GM19035 (cell line): ENCODE data around the gene PROX2.

Experiments used
- ATAC-seq: cut with Tn5 transposase; IDR thresholded peaks from one replicate; pipeline ENCODE4 v1.9.1; 2021; ENCODE audit not compliant: unreplicated experiment

Gene PROX2

GRCh38 chr14:74910556-74910955 is 34.6 kb upstream of the PROX2 start:
- no peak for ATAC-seq

GRCh38 chr14:74909911-74910310 is 34.0 kb upstream of the PROX2 start:
- ATAC-seq = no peak

- no peak for ATAC-seq
These were observed 33.6 kb upstream of the PROX2 start for GRCh38 chr14:74909501-74909900.

- no peak for ATAC-seq
These were observed 33.0 kb upstream of the PROX2 start for GRCh38 chr14:74908861-74909341.

- no peak for ATAC-seq
These were observed 31.8 kb upstream of the PROX2 start for GRCh38 chr14:74907744-74908143.

GRCh38 chr14:74906925-74907521 is 31.1 kb upstream of the PROX2 start:
- no peak for ATAC-seq

GRCh38 chr14:74905595-74906142 is 29.7 kb upstream of the PROX2 start:
- ATAC-seq = no peak

GRCh38 chr14:74904635-74905503 is 28.9 kb upstream of the PROX2 start:
- ATAC-seq = no peak

GRCh38 chr14:74902941-74903705 is 27.2 kb upstream of the PROX2 start:
- no peak for ATAC-seq

- ATAC-seq = no peak
These were observed 22.7 kb upstream of the PROX2 start for GRCh38 chr14:74898694-74899093.

- ATAC-seq = no peak
These were observed 22.1 kb upstream of the PROX2 start for GRCh38 chr14:74898083-74898482.

GRCh38 chr14:74897642-74898041 is 21.7 kb upstream of the PROX2 start:
- no peak for ATAC-seq

- no peak for ATAC-seq
These were observed 20.5 kb upstream of the PROX2 start for GRCh38 chr14:74896400-74896799.

GRCh38 chr14:74893614-74894091 is 17.7 kb upstream of the PROX2 start:
- no peak for ATAC-seq

- ATAC-seq = no peak
These were observed 16.8 kb upstream of the PROX2 start for GRCh38 chr14:74892745-74893144.

GRCh38 chr14:74891870-74892269 is 15.9 kb upstream of the PROX2 start:
- no peak for ATAC-seq

GRCh38 chr14:74890262-74890661 is 14.3 kb upstream of the PROX2 start:
- no peak for ATAC-seq

GRCh38 chr14:74888164-74889158 is 12.5 kb upstream of the PROX2 start:
- ATAC-seq = no peak

GRCh38 chr14:74886001-74886400 is 10.1 kb upstream of the PROX2 start:
- no peak for ATAC-seq
